Measurements from ENCODE around the gene NUPR1.

DNA sequence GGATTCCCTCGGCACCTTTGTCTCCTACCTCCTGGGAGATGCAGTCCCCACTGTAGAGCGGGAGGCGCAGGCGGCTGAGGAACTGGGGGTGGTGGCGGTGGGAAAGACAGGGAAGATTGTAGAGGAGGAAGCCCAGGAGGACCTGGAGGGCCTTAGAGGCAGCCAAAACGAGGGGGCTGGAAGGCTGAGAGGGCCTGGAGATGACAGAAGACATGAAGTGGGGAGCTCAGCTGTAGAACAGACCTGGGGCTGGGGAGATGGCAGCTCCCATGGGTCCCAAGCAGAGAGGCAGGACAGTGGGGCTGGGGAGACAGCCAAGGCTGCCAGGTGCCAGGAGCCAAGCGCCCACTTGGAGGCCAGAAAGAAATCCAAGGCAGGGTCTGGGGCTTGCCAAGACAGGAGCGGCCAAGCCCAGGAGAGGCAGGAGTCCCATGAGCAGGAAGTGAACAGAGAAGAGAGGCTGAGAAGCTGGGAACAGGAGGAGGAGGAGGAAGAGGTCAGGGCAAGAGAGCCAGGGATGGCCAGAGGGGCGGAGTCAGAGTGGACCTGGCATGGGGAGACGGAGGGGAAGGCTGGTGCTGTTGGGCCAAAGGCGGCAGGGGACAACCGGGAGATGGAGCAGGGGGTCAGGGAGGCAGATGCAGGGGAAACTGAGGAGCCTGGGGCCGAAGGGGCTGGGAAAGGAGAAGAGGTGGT is 43.5 kb downstream of the NUPR1 start:
- TF ChIP-seq POLR2AphosphoS5 (IDR thresholded peaks at IDR 0.05) (no peak), EP300 (conservative IDR thresholded peaks at IDR 0.05; ENCODE audit: poor library complexity, severe bottlenecking) (no peak), RAD21 (conservative IDR thresholded peaks at IDR 0.05) (no peak), EZH2 (IDR thresholded peaks at IDR 0.05; ENCODE audit: borderline replicate concordance, insufficient read depth, low read length, poor library complexity, severe bottlenecking) (no peak), MXI1 (conservative IDR thresholded peaks at IDR 0.05; ENCODE audit: poor library complexity, severe bottlenecking) (no peak), SMC3 (conservative IDR thresholded peaks at IDR 0.05; ENCODE audit: poor library complexity) (no peak), TAF1 (IDR thresholded peaks at IDR 0.05; ENCODE audit: low read depth) (no peak)
- TF ChIP-seq, protein P1, sequence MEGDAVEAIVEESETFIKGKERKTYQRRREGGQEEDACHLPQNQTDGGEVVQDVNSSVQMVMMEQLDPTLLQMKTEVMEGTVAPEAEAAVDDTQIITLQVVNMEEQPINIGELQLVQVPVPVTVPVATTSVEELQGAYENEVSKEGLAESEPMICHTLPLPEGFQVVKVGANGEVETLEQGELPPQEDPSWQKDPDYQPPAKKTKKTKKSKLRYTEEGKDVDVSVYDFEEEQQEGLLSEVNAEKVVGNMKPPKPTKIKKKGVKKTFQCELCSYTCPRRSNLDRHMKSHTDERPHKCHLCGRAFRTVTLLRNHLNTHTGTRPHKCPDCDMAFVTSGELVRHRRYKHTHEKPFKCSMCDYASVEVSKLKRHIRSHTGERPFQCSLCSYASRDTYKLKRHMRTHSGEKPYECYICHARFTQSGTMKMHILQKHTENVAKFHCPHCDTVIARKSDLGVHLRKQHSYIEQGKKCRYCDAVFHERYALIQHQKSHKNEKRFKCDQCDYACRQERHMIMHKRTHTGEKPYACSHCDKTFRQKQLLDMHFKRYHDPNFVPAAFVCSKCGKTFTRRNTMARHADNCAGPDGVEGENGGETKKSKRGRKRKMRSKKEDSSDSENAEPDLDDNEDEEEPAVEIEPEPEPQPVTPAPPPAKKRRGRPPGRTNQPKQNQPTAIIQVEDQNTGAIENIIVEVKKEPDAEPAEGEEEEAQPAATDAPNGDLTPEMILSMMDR (IDR thresholded peaks at IDR 0.05; ENCODE audit: poor library complexity, severe bottlenecking) = no peak
- TF ChIP-seq, protein P2, sequence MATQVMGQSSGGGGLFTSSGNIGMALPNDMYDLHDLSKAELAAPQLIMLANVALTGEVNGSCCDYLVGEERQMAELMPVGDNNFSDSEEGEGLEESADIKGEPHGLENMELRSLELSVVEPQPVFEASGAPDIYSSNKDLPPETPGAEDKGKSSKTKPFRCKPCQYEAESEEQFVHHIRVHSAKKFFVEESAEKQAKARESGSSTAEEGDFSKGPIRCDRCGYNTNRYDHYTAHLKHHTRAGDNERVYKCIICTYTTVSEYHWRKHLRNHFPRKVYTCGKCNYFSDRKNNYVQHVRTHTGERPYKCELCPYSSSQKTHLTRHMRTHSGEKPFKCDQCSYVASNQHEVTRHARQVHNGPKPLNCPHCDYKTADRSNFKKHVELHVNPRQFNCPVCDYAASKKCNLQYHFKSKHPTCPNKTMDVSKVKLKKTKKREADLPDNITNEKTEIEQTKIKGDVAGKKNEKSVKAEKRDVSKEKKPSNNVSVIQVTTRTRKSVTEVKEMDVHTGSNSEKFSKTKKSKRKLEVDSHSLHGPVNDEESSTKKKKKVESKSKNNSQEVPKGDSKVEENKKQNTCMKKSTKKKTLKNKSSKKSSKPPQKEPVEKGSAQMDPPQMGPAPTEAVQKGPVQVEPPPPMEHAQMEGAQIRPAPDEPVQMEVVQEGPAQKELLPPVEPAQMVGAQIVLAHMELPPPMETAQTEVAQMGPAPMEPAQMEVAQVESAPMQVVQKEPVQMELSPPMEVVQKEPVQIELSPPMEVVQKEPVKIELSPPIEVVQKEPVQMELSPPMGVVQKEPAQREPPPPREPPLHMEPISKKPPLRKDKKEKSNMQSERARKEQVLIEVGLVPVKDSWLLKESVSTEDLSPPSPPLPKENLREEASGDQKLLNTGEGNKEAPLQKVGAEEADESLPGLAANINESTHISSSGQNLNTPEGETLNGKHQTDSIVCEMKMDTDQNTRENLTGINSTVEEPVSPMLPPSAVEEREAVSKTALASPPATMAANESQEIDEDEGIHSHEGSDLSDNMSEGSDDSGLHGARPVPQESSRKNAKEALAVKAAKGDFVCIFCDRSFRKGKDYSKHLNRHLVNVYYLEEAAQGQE (IDR thresholded peaks at IDR 0.05; ENCODE audit: borderline replicate concordance) = no peak
